Activated T-cell treated with anti-CD3 and anti-CD28 coated beads for 4 hours (primary cell): Measurements from ENCODE around the gene CHRNA5.

Experiments
- DNase-seq: peaks from one replicate; pipeline ENCODE4 v3.0.0-alpha.2; 2020

CHRNA5 gene

GRCh38 chr15:78640527-78641101 lies 75.3 kb downstream of the CHRNA5 start:
- DNase-seq: no peak

GRCh38 chr15:78641102-78641748 lies 75.9 kb downstream of the CHRNA5 start, which contains the start of gene CHRNB4:
Gene CHRNB4 (minus strand): TSS chr15:78641210. CDS start chr15:78641133, 77 bp downstream.
- no peak for DNase-seq

GRCh38 chr15:78641749-78642275 lies 76.5 kb downstream of the CHRNA5 start:
- DNase-seq: no peak

- DNase-seq: no peak
Measured at GRCh38 chr15:78642331-78642730, 77.0 kb downstream of the CHRNA5 start.
